PC-3 (cell line): Measurements from ENCODE around the gene CABP1.

ENCODE experiments used
- EZH2 ChIP-seq: fragments of 300-600 bp; sonication (generic); IDR thresholded peaks from one replicate; pipeline ENCODE4 v1.6.1; 2017; ENCODE audit warnings: antibody characterized with exemption, mild to moderate bottlenecking, low read length; ENCODE audit not compliant: unreplicated experiment
- TF ChIP-seq, protein P1 (sequence below): fragments of 300-600 bp; sonication (generic); conservative IDR thresholded peaks from 2 replicates; pipeline ENCODE4 v1.5.1; 2017; ENCODE audit warnings: antibody characterized with exemption, low read depth, mild to moderate bottlenecking, low read length

DNA sequence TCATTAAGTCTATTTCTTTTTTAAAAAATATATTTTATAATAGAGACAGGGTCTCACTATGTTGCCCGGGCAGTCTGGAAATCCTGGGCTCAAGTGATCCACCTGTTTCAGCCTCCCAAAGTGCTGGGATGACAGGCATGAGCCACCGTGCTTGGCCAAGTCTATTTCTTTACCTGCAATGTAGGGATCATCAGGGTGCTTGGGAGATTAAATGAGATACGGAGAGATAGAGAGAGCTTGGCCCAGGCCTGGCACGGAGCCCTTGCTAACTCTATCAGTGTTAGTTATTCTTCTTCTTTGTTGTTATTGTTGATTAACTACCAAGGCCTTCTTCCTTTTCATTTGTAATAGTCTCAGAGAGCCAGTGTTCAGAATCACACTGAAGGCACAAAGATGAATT lies 3.1 kb downstream of the CABP1 start:
- TF ChIP-seq, protein P1, sequence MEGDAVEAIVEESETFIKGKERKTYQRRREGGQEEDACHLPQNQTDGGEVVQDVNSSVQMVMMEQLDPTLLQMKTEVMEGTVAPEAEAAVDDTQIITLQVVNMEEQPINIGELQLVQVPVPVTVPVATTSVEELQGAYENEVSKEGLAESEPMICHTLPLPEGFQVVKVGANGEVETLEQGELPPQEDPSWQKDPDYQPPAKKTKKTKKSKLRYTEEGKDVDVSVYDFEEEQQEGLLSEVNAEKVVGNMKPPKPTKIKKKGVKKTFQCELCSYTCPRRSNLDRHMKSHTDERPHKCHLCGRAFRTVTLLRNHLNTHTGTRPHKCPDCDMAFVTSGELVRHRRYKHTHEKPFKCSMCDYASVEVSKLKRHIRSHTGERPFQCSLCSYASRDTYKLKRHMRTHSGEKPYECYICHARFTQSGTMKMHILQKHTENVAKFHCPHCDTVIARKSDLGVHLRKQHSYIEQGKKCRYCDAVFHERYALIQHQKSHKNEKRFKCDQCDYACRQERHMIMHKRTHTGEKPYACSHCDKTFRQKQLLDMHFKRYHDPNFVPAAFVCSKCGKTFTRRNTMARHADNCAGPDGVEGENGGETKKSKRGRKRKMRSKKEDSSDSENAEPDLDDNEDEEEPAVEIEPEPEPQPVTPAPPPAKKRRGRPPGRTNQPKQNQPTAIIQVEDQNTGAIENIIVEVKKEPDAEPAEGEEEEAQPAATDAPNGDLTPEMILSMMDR, result no peak
- no peak for TF ChIP-seq EZH2
